Measurements from ENCODE around the gene LAMP1.
"Not testable (repeated sequence)": the region's sequence is repeated elsewhere in the genome, so short reads cannot be mapped to it uniquely, and the experiment has no call there.

Gene LAMP1

GRCh38 chr13:113343692-113343968, 46.6 kb downstream of the LAMP1 start:
- TF ChIP-seq CTCF (IDR thresholded peaks at IDR 0.05; ENCODE audit: low read depth, low read length) = no peak
- H3K4me3 ChIP-seq (ENCODE audit: low read depth, low read length) = no peak overlapping the region

- no peak overlapping the region for H3K4me3 ChIP-seq (ENCODE audit: low read depth, low read length)
- no peak for TF ChIP-seq CTCF (IDR thresholded peaks at IDR 0.05; ENCODE audit: low read depth, low read length)
These were observed 48.4 kb downstream of the LAMP1 start for GRCh38 chr13:113345486-113345885.

GRCh38 chr13:113347736-113348225, 50.7 kb downstream of the LAMP1 start:
- not testable (repeated sequence) for H3K4me3 ChIP-seq (ENCODE audit: low read depth, low read length)

- TF ChIP-seq CTCF (IDR thresholded peaks at IDR 0.05; ENCODE audit: low read depth, low read length) = no peak
These were observed 51.6 kb downstream of the LAMP1 start for GRCh38 chr13:113348591-113348990.

GRCh38 chr13:113349050-113349449, 52.0 kb downstream of the LAMP1 start:
- TF ChIP-seq CTCF (IDR thresholded peaks at IDR 0.05; ENCODE audit: low read depth, low read length) = no peak
- H3K4me3 ChIP-seq (ENCODE audit: low read depth, low read length) = no peak overlapping the region

More at GRCh38 chr13:113348591-113348990, 51.6 kb downstream of the LAMP1 start:
- H3K4me3 ChIP-seq (ENCODE audit: low read depth, low read length) = no peak overlapping the region

GRCh38 chr13:113349491-113349890, 52.5 kb downstream of the LAMP1 start:
- no peak for TF ChIP-seq CTCF (IDR thresholded peaks at IDR 0.05; ENCODE audit: low read depth, low read length)
- H3K4me3 ChIP-seq (ENCODE audit: low read depth, low read length) = no peak overlapping the region

- no peak overlapping the region for H3K4me3 ChIP-seq (ENCODE audit: low read depth, low read length)
- TF ChIP-seq CTCF (IDR thresholded peaks at IDR 0.05; ENCODE audit: low read depth, low read length) = no peak
These were observed 53.3 kb downstream of the LAMP1 start for GRCh38 chr13:113350065-113350937.

- no peak for TF ChIP-seq CTCF (IDR thresholded peaks at IDR 0.05; ENCODE audit: low read depth, low read length)
- H3K4me3 ChIP-seq (ENCODE audit: low read depth, low read length) = no peak overlapping the region
These were observed 53.9 kb downstream of the LAMP1 start for GRCh38 chr13:113350938-113351335.
